ENCODE measurements around the gene RECQL5. TPM values are rescaled to one million over a fixed set of nuclear protein-coding genes. Genes with fewer than 3 reads are reported as not detected.
"Not testable (repeated sequence)": the region's sequence is repeated elsewhere in the genome, so short reads cannot be mapped to it uniquely, and the experiment has no call there.

RECQL5 gene
- total and polyA plus RNA-seq, 7 experiments from 2014 or later, result 12.4 to 76.5 (median 43.5) TPM

DNA sequence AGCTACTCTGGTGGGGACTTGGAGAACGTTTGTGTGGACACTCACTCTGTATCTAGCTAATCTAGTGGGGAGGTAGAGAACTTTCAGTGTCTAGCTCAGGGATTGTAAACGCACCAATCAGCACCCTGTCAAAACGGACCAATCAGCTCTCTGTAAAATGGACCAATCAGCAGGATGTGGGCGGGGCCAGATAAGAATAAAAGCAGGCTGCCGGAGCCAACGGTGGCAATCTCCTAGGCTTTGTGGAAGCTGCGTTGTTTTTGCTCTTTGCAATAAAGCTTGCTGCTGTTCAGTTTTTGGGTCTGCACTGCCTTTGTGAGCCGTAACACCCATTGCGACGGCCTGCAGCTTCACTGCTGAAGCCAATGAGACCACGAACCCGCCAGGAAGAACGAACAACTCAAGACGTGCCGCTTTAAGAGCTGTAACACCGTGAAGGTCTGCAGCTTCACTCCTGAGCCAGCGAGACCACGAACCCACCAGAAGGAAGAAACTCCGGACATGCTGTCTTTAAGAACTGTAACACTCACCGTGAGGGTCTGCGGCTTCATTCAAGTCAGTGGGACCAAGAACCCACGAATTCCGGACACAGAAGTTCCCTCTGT is 85.7 kb downstream of the RECQL5 start:
- peak in 8 of 9 donors; percentile 46 to 69 (median 56) for DNase-seq
- peak overlapping the region; percentile 75 to 90 (median 83) for H3K4me3 Mint-ChIP-seq
- H3K9me3 Mint-ChIP-seq; H3K27me3 ChIP-seq (ENCODE audit: control insufficient read depth in 2 of 2, insufficient read depth in 2 of 2, low read length in 2 of 2); H3K9me3 ChIP-seq (ENCODE audit: control insufficient read depth in 2 of 3, low read length in 3 of 3); H3K4me1 ChIP-seq (ENCODE audit: control insufficient read depth in 2 of 2, insufficient read depth in 2 of 2, low read length in 2 of 2); H3K36me3 Mint-ChIP-seq; H3K27ac ChIP-seq (ENCODE audit: low read depth, low read length); CTCF ChIA-PET; H3K36me3 ChIP-seq (ENCODE audit: control insufficient read depth in 2 of 3, insufficient read depth in 3 of 3, low read length in 3 of 3): not testable (repeated sequence)
- H3K4me3 ChIP-seq (ENCODE audit: low read length), result peak overlapping the region; percentile 57
- POLR2A ChIA-PET, result interaction anchor here (0.6 to 1.8 kb wide), 6 partner anchors 9 to 322 kb away, joined by 3 to 4 read pairs (median 3); partner anchors contain the start of gene TMEM94
- peak; percentile 26 for ATAC-seq
- H3K27ac Mint-ChIP-seq, result peak overlapping the region; percentile 41 to 92 (median 61)
- intact Hi-C loops (cut with micrococcal nuclease), result loop anchor here (1.0 to 10.0 kb wide), 2 partner anchors 8 to 316 kb away; partner anchors contain the start of genes GGA3 (in 1 of the 2) and MRPS7 (in 1 of the 2)
- H3K27me3 Mint-ChIP-seq, result peaks cover 0 to 37% (median 0%) of the 10 kb centered on the region in 5 donors
- H3K4me1 Mint-ChIP-seq, result peaks cover 6 to 14% (median 8%) of the 10 kb centered on the region in 7 donors

Other genes starting within 250 kb of the RECQL5 start
- gene TMEM94, start 210.5 kb downstream of the RECQL5 start, total RNA-seq, result 10 to 100 TPM; 74.1 to 97.2 (median 81.9) TPM
- gene TMEM94, start 210.5 kb downstream of the RECQL5 start, polyA plus RNA-seq, result 10 to 100 TPM; 11.7 to 27.2 TPM
- 1 to 10 TPM in 2 of 5 experiments, under 1 TPM in 3; 0.22 to 1.2 (median 0.92) TPM for gene CASKIN2, start 151.6 kb downstream of the RECQL5 start, total RNA-seq
- gene CASKIN2, start 151.6 kb downstream of the RECQL5 start, polyA plus RNA-seq, result under 1 TPM in 1 of 2 donors, not detected in 1; 0.28 TPM
- 10 to 100 TPM; 36.2 to 62.9 (median 56.0) TPM for gene TSEN54, start 150.6 kb downstream of the RECQL5 start, total RNA-seq
- gene TSEN54, start 150.6 kb downstream of the RECQL5 start, polyA plus RNA-seq, result 10 to 100 TPM; 64.6 to 85.0 TPM
- gene LLGL2, start 141.5 kb downstream of the RECQL5 start, total RNA-seq, result 10 to 100 TPM; 22.4 to 55.7 (median 33.7) TPM
- 10 to 100 TPM in 1 of 2 donors, 1 to 10 TPM in 1; 9.2 to 12.8 TPM for gene LLGL2, start 141.5 kb downstream of the RECQL5 start, polyA plus RNA-seq
- 100 to 1,000 TPM in 4 of 5 experiments, 10 to 100 TPM in 1; 72.2 to 461 (median 304) TPM for gene MYO15B, start 79.4 kb downstream of the RECQL5 start, total RNA-seq
- gene MYO15B, start 79.4 kb downstream of the RECQL5 start, polyA plus RNA-seq, result 1 to 10 TPM; 1.2 to 2.3 TPM
- 1 to 10 TPM in 2 of 5 experiments, under 1 TPM in 3; 0.43 to 2.4 (median 0.84) TPM for gene SMIM5, start 33.7 kb downstream of the RECQL5 start, total RNA-seq
- gene SMIM5, start 33.7 kb downstream of the RECQL5 start, polyA plus RNA-seq, result under 1 TPM; 0.06 to 0.22 TPM
- 100 to 1,000 TPM in 4 of 5 experiments, 10 to 100 TPM in 1; 97.6 to 198 (median 116) TPM for gene SAP30BP, start 184 bp upstream of the RECQL5 start, total RNA-seq
- 10 to 100 TPM; 69.5 to 76.1 TPM for gene SAP30BP, start 184 bp upstream of the RECQL5 start, polyA plus RNA-seq
- 1 to 10 TPM in 3 of 5 experiments, under 1 TPM in 2; 0.49 to 1.8 (median 1.2) TPM for gene ITGB4, start 54.3 kb upstream of the RECQL5 start, total RNA-seq
- under 1 TPM; 0.09 to 0.35 TPM for gene ITGB4, start 54.3 kb upstream of the RECQL5 start, polyA plus RNA-seq
- gene GALK1, start 98.0 kb upstream of the RECQL5 start, total RNA-seq, result 10 to 100 TPM in 4 of 5 experiments, 1 to 10 TPM in 1; 9.9 to 42.9 (median 22.1) TPM
- gene GALK1, start 98.0 kb upstream of the RECQL5 start, polyA plus RNA-seq, result 10 to 100 TPM; 12.8 to 18.9 TPM
- gene UNK, start 117.7 kb upstream of the RECQL5 start, total RNA-seq, result 10 to 100 TPM; 32.0 to 49.8 (median 41.0) TPM
- 10 to 100 TPM; 21.5 to 22.1 TPM for gene UNK, start 117.7 kb upstream of the RECQL5 start, polyA plus RNA-seq
- 100 to 1,000 TPM; 145 to 201 (median 152) TPM for gene UNC13D, start 177.2 kb upstream of the RECQL5 start, total RNA-seq
- gene UNC13D, start 177.2 kb upstream of the RECQL5 start, polyA plus RNA-seq, result 10 to 100 TPM; 44.5 to 83.3 TPM
- 100 to 1,000 TPM in 3 of 5 experiments, 10 to 100 TPM in 2; 87.7 to 159 (median 112) TPM for gene WBP2, start 188.2 kb upstream of the RECQL5 start, total RNA-seq
- 10 to 100 TPM; 84.8 to 99.4 TPM for gene WBP2, start 188.2 kb upstream of the RECQL5 start, polyA plus RNA-seq
- 10 to 100 TPM in 1 of 5 experiments, 1 to 10 TPM in 4; 2.5 to 25.6 (median 8.7) TPM for gene TRIM47, start 211.4 kb upstream of the RECQL5 start, total RNA-seq
- 1 to 10 TPM; 6.3 to 7.7 TPM for gene TRIM47, start 211.4 kb upstream of the RECQL5 start, polyA plus RNA-seq
- gene TRIM65, start 229.8 kb upstream of the RECQL5 start, total RNA-seq, result 10 to 100 TPM; 20.9 to 37.7 (median 29.6) TPM
- gene TRIM65, start 229.8 kb upstream of the RECQL5 start, polyA plus RNA-seq, result 10 to 100 TPM; 14.9 to 29.6 TPM
- 100 to 1,000 TPM in 4 of 5 experiments, 10 to 100 TPM in 1; 81.0 to 154 (median 128) TPM for gene MRPL38, start 237.7 kb upstream of the RECQL5 start, total RNA-seq
- gene MRPL38, start 237.7 kb upstream of the RECQL5 start, polyA plus RNA-seq, result 10 to 100 TPM; 64.6 to 72.2 TPM

All from naive thymus-derived CD4-positive, alpha-beta T cell (primary cell).